ENCODE measurements around the gene RHO. TPM values are rescaled to one million over a fixed set of nuclear protein-coding genes. Genes with fewer than 3 reads are reported as not detected.
A peak's percentile ranks its signal among the peaks of the same experiment; 100 is the strongest.

The RHO gene
- total and polyA plus RNA-seq, 2 donors (not counting 3 experiments of a cell fraction or from before 2014, with no cell fraction given) = not detected

- FAIRE-seq (peak; percentile 77), DNase-seq (ENCODE audit: low read depth, low spot score) (no peak)
- no peaks in the 10 kb centered on the region for H3K79me2 ChIP-seq (ENCODE audit: control insufficient read depth, insufficient read depth, low read length)
- ChIA-PET CTCF (interaction anchor here (3.2 kb wide), 1 partner anchor 59 kb away, joined by 9 read pairs; no protein-coding TSS in a partner anchor), POLR2A (no interaction called here)
- H3K9ac ChIP-seq (replicated peaks; ENCODE audit: extremely low read depth, insufficient read depth, low read length) = no peak overlapping the region
- intact Hi-C loops (cut with micrococcal nuclease) (no loop called here), dilution Hi-C loops (cut with MboI; ENCODE audit: extremely low pct_ligation_motif_present, low sequenced_read_pairs) (no loop called here)
- no peaks in the 10 kb centered on the region for H3K27me3 ChIP-seq (ENCODE audit: control insufficient read depth in 2 of 2, insufficient read depth in 2 of 2, low read length in 2 of 2)
- no TSS peak for BruUV-seq (replicated peaks)
- H3K4me3 ChIP-seq (replicated peaks in 1 of 3; ENCODE audit: insufficient read depth in 1 of 3, low read depth in 1 of 3, low read length in 3 of 3) = no peak overlapping the region
- no peaks in the 10 kb centered on the region for H3K9me3 ChIP-seq (replicated peaks; ENCODE audit: control insufficient read depth, insufficient read depth, low read length)
- H3K9me1 ChIP-seq (replicated peaks; ENCODE audit: control insufficient read depth, extremely low read depth, insufficient read depth, low read length) = no peaks in the 10 kb centered on the region
- H3K4me1 ChIP-seq (ENCODE audit: control insufficient read depth, extremely low read depth, insufficient read depth, low read length) = peaks cover 3% of the 10 kb centered on the region
- no peaks in the 10 kb centered on the region for H3K36me3 ChIP-seq (ENCODE audit: control insufficient read depth in 2 of 2, extremely low read depth in 1 of 2, insufficient read depth in 2 of 2, low read length in 2 of 2)
- TF ChIP-seq FOS (IDR thresholded peaks at IDR 0.05; ENCODE audit: borderline replicate concordance, insufficient read depth, low read length) = peak; percentile 39
- no peak for TF ChIP-seq EZH2 (IDR thresholded peaks at IDR 0.05; ENCODE audit: borderline replicate concordance, low read depth, low read length, severe bottlenecking)
- H2AFZ ChIP-seq (ENCODE audit: low read depth, low read length) = no peak overlapping the region
- H3K27ac ChIP-seq (ENCODE audit: insufficient read depth, low read depth, low read length) = no peak overlapping the region
- H4K20me1 ChIP-seq (replicated peaks; ENCODE audit: control insufficient read depth, extremely low read depth, insufficient read depth, low read length) = no peaks in the 10 kb centered on the region
- no peak overlapping the region for H3K4me2 ChIP-seq (ENCODE audit: insufficient read depth, low read length)
Observed at GRCh38 chr3:129549006-129549800, 20.8 kb downstream of the RHO start.

- TF ChIP-seq MAX (IDR thresholded peaks at IDR 0.05; ENCODE audit: insufficient read depth, insufficient read length) = no peak
- no peak for TF ChIP-seq JUN (IDR thresholded peaks at IDR 0.05; ENCODE audit: borderline replicate concordance, insufficient read depth, insufficient read length, low read depth)
- TF ChIP-seq GATA2 (IDR thresholded peaks at IDR 0.05; ENCODE audit: insufficient read depth, insufficient read length, low read depth, low read length) = no peak
- no TSS peak for BruUV-seq (replicated peaks)
- H3K79me2 ChIP-seq (ENCODE audit: control insufficient read depth, insufficient read depth, low read length) = no peaks in the 10 kb centered on the region
- no peaks in the 10 kb centered on the region for H4K20me1 ChIP-seq (replicated peaks; ENCODE audit: control insufficient read depth, extremely low read depth, insufficient read depth, low read length)
- no peaks in the 10 kb centered on the region for H3K27me3 ChIP-seq (ENCODE audit: control insufficient read depth in 2 of 2, insufficient read depth in 2 of 2, low read length in 2 of 2)
- H3K27ac ChIP-seq (ENCODE audit: insufficient read depth, low read depth, low read length) = no peak overlapping the region
- intact Hi-C loops (cut with micrococcal nuclease) (no loop called here), dilution Hi-C loops (cut with MboI; ENCODE audit: extremely low pct_ligation_motif_present, low sequenced_read_pairs) (no loop called here)
- no peak for DNase-seq (ENCODE audit: low read depth, low spot score)
- H3K4me2 ChIP-seq (ENCODE audit: insufficient read depth, low read length) = no peak overlapping the region
- peaks cover 3% of the 10 kb centered on the region for H3K4me1 ChIP-seq (ENCODE audit: control insufficient read depth, extremely low read depth, insufficient read depth, low read length)
- FAIRE-seq = peak; percentile 15
- H3K9me3 ChIP-seq (replicated peaks; ENCODE audit: control insufficient read depth, insufficient read depth, low read length) = no peaks in the 10 kb centered on the region
- no peak overlapping the region for H3K9ac ChIP-seq (replicated peaks; ENCODE audit: extremely low read depth, insufficient read depth, low read length)
- CTCF ChIA-PET = interaction anchor here (5.6 kb wide), 1 partner anchor 59 kb away, joined by 49 read pairs; no protein-coding TSS in a partner anchor
- no peak overlapping the region for H3K4me3 ChIP-seq (replicated peaks in 1 of 3; ENCODE audit: insufficient read depth in 1 of 3, low read depth in 1 of 3, low read length in 3 of 3)
- H3K36me3 ChIP-seq (ENCODE audit: control insufficient read depth in 2 of 2, extremely low read depth in 1 of 2, insufficient read depth in 2 of 2, low read length in 2 of 2) = no peaks in the 10 kb centered on the region
- H3K9me1 ChIP-seq (replicated peaks; ENCODE audit: control insufficient read depth, extremely low read depth, insufficient read depth, low read length) = no peaks in the 10 kb centered on the region
- no peak overlapping the region for H2AFZ ChIP-seq (ENCODE audit: low read depth, low read length)
- POLR2A ChIA-PET = no interaction called here
Observed at GRCh38 chr3:129549805-129550204, 21.4 kb downstream of the RHO start.

Measured in endothelial cell of umbilical vein (primary cell).